GM18858 (cell line): ENCODE data around the gene GPR179.

Experiments
- ATAC-seq: cut with Tn5 transposase; IDR thresholded peaks from one replicate; pipeline ENCODE4 v1.9.1; 2021; ENCODE audit not compliant: unreplicated experiment

Gene GPR179

DNA sequence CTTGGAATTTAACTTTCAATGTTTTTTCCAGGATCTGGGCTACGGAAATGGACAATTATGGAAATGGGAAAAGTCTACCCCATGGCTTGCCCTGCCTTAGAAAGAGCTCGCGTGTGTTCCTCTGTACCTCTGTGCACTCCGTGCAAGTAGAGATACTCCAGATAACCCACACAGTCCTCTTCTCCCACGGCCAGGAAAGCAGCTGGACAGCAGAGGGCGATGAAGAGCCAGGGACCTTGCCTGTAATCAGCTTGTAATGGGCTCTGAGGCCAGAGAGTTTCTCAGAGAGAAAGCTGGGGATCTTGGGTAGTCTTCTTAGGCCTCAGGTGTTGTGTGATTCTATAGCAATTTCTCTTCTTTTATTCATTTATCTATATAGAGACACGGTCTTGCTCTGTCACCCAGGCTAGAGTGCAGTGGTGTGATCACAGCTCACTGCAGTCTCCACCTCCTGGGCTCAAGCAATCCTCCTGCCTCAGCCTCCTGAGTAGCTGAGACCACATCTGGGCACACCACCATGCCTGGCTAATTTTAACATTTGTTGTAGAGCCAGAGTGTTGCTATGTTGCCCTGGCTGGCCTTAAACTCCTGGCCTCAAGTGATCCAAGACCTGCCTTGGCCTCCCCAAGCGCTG is 5.5 kb upstream of the GPR179 start:
- no peak for ATAC-seq

DNA sequence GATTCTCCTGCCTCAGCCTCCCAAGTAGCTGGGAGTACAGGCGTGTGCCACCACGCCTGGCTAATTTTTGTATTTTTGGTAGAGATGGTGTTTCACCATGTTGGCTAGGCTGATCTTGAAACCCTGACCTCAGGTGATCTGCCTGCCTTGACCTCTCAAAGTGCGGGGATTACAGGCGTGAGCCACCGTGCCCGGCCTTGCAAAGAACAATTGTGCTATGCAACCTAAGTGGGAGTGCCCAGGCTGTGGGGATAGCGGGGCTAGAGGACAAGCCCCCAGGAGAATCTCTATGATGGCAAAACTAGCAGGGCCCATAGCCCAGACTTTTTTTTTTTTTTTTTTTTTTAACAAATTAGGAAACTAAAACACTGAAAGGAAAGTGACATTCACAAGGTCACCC is 2.0 kb upstream of the GPR179 start:
- no peak for ATAC-seq

DNA sequence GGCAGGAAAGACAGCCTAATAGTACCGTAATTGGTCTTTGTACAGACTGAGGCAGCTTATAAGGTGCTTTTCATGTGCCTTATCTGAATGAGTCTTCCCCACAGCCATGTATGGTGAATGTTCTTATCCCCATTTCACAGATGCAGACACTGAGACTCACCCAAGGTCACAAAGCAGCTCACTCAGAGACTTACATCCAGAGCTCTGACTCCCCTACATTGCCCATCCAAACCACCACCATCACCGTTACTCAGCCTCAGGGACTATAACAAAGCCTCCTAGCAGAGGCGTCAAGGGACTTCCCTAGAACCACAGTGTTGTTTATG is 627 bp upstream of the GPR179 start:
- ATAC-seq: no peak

DNA sequence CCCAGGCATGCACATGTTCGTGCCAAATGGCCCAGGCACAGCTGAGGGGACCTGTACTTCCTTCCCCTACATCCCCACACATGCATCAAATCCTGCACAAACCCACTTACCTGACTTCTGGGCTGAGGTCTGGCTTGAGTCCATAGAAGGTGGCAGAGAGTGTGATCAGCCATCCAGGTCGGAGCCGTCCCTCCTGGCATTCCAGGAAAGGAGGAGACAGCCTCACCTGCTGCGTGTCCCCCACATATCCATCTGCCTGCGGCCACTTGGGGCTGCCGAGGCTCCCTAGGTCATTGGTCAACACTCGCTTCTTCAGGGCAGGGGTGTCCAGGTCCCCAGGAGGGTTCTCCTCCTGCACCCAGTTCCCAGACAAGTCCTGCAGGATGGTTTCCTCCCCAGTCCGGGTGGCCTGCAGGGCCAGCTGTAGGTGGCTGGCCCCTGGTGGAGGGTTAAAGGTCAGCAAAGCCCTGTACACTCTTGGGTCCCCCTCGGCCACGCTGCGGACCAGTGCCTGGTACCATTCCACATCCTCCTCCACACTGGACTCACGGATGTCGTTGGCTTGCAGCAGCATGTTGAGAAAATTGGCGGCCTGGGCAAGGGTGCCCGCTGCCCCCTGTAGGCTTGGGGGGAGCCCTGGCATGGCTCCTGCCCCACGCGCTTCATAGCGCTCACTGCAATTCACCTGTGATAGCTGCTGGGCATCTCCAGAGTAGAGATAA is 709 bp downstream of the GPR179 start:
- ATAC-seq: no peak

DNA sequence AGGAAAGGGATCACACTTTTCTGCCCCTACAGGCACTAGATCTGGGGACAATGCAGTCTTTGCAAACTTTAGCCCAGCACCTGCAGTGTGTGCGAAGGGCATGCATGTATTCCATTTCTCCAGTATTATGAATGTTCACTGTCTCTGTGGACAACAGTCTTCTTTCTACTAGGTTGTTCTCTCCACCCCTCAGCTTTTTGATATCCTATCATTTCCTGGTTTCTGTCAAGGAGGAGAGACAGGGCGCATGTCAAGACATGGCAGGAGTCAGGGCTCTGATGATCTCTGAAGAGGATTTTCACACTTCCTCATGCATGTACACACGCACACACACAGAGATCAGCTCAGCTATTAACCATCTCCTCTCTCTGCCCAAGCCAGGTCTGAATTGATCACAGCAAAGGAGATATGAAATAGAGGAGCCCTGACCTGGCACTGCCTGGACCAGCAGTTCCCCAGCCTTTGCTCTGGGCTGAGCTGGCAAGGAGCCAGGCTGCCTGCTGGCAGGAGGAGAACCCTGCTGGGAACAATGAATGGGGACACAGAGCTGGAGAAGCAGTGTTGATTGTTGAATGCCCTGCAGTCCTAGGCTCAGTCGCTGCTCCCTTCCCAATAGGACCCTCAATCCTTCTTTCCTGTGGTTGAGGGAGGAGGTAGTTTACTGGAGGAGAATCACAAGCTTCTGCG is 2.6 kb downstream of the GPR179 start:
- ATAC-seq: no peak

DNA sequence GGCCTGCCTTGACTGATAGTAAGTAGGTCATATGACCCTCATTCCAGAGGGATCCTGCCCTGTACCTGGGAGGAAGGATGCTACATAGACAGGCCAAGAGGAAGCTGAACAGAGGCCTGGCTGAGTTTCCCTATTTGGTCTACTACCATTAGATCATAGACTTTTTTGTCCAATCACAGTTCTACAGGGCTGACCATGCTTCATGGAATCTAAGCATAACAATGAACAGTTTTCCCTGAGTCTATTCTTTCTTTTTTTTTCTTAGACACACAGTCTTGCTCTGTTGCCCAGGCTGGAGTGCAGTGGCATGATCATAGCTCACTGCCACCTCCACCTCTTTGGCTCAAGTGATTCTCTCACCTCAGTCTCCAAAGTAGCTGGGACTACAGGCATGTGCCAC is 3.9 kb downstream of the GPR179 start:
- ATAC-seq: no peak

DNA sequence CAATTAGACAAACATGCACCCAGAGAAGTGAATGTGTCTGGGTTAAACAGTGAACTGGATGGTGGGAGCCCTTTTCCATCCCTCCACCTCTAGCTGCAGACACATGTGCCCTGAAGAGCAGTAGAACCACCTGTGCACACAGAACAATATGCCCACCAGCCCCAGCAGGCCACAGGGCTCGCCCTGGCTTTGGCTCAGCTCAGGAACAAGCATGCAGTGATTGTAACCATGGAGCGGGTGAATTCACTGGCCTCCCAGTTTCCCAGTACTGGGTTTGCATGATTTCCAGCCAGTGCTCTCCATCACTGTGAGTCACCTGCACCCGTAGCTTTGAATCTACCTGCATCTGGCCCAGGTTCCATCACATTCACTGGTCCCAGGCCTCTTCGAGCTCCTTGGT is 5.2 kb downstream of the GPR179 start:
- no peak for ATAC-seq

DNA sequence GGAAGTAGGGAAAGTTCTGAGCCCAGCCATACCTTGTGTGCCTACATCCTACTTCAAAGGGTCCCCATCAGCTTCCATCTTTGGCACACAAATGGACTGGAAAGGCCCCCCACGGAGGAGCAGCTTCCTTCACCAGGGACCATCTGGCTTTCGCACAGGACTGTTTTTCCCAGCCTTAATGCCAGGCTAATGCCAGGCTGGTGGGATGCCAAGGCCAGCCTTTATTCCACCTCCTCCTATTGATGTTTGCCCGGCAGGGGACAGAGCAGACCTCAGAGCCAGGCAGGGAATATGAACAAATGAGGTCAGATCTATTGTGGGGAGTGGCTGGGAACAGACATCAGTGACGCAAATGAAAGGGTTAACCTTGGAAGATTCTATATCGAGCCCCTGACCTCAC is 5.7 kb downstream of the GPR179 start:
- no peak for ATAC-seq

DNA sequence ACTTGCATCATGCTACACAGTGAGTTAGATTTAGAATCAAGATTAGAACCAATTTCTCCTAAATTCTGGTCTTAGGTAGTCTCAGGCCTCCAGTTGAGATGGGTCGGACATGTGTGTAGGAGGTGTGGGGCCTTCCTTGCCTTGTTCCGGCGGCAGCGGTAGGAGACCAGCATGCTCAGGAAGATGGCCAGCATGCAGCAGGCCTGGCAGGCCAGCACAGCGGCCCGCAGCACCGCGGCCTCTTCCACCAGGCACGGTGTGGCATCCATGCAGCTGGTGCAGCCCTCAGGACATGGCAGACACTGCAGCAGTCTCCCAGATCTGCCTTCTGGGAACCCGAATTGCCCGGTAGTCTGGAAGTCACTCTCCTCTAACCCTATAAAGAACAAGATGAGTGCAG is 6.9 kb downstream of the GPR179 start:
- no peak for ATAC-seq

DNA sequence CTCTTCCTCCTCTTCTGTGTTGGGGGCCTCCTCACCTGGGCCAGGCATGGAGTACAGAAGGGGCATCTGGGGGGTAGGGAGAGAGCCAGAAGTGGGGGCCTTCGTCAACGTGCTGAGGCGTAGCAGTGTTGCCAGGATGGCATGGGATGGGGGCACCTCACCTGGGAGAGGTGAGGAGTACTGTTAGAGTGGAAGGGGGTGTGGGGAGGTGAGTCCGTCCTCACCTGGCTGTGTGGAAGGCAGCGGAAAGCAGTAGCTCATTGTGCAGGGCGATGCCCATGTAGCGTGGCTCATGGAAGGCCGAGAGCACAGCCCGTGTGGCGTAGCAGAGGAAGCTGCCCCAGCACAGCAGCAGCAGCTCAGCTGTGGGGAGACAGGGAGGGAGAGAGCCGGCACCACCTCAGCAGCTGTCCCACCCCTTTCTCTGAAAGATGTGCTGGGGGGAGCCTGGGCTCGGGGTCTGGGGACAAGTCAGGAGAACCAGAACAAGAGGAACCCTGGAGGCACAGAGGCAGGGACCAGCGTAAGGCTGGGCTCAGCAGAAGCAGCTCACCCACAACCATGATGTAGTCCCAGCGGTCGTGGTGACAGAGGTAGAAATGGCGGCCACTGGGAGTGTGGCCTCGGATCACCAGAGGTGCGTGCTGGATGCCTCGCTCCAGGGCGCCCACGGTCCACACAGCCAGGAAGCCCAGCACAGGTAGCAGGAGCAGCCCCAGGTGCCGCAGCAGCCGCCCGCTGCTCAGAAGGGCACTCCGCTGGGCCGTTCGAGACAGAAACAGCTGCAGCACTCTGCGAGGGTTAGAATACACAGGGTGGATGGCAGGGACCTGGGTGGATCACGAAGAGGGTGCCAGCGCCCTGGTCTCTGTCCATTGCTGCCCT is 9.0 kb downstream of the GPR179 start:
- ATAC-seq: no peak

DNA sequence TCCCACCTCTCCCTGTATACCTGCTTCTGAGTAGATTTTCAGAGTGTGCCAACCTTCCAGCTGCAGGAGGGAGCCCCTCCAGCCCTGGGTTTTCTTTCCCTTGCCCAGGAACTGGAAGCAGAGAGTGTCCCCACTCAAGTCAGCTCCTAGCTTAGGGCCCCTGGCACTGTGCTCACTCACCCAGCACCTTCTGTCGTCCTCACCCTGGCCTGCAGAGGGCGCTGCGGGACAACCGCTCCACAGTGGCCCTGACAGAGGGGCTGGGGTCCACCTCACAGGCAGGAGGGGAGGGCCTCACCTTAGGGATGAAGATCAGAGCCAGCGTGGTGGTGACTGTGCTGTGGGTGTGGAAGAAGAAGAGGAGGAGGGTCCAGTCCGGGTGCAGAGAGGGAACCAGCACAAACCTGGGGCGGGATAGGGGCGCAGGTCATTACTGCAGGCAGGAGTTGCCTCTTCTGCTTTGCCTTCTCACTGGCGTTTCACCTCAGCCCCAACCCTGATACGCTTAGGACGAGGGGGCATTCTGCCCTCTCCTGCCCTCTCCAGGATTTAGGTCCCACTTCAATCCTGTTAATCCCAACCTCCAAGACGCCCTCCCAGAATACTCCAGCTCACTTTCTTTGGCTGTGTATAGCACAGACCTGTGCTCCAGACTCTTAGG is 10.0 kb downstream of the GPR179 start:
- ATAC-seq: no peak

DNA sequence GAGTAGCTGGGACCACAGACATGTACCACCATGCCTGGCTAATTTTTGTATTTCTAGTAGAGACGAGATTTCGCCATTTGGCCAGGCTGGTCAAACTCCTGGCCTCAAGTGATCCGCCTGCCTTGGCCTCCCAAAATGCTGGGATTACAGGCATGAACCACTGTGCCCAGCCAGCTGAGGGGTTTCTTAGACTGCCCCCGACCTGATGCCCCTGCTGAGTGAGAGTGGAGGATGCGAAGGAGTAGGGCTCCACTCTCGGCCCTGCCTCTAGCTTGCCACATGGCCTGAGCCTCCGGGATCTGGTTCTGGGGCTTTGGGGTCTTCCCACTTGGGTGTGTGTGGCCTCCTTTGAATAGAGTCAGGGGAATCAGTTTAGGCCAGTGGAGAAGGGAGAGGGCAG is 11.0 kb downstream of the GPR179 start:
- no peak for ATAC-seq

DNA sequence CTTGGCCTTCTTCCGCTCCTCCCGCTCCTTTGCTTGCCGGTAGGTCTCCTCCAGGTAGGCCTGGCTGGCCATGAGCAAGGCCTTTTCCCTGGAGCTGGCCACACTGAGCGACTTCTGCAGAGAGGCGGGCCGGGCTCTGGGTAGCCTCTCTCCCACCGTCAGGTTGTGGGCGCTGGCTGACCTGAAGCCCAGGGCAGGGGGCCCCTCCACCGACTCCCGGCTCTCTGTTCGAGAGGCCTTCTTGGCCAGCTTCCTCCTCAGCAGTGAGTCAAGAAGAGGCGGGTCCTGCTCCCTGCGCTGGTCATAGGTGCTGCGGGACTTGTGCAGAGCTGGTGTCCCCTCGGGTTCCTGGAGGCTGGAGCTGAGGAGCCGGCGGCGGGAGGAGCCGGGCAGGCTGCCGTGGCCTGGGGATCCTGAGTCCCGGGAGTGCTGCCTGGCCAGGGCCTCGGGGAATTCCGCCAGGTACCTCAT is 12.8 kb downstream of the GPR179 start:
- no peak for ATAC-seq

DNA sequence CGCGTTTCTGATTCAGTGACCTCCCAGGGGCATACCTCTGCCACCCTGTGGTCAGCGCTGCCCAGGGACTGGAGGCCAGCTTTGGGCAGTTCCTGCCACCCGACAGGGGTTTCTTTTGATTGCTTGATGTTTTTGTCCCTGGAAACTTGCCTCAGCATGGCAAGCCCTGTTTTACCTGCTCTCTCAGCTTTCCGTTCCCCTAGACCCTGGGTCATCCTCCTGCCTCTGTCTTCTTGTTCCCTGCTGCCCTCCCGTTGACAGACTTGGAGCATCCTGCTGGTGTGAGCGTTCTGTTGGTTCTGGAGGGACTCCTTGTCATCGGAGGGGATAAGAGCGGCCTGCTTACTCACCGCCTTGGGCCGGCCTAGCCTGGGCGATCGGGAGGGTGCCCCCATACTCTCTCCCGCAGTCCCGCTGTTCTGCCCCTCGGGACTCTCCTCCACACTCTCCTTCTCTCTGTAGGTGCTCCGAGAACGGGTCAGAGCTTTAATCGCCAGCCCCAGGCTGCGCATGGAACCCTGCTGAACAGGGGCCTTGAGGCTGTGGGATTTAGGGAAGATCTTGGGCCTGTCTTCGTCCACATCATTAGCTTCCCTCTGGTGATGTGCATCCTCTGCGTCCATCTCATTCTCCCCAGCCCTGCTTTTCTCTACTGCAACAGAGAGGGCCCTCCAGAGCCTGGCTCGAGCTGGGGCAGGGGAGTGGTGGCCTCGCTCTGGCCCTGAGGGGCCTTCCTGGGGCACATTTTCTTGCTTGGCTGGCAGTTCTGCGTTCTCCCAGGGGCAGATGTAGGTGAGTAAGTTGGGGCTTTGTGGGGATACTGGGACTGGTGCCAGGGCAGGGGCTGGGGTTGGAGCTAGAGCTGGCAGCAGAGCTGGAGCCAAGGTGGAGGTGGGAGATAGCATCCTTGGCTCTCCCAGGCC is 13.7 kb downstream of the GPR179 start:
- no peak for ATAC-seq

DNA sequence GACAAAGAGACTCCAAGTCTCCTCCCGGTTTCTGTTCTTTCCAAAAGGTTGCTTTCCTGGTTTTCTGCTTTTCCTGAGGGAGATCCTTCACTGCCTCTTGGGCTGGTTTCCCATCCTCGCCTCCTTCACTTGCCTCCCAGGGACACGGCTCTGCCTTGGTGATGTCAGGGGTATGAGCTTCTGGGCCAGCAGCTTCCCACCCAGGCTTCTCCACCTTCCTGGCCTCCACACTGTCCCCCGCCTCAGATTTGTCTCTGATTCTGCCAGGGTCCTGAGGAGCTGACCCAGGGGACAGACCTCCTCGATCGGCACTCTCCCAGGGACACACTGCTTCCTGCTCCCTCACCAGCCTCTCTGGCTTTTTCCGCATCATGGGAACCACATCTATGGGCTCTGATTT is 14.5 kb downstream of the GPR179 start:
- ATAC-seq: no peak

DNA sequence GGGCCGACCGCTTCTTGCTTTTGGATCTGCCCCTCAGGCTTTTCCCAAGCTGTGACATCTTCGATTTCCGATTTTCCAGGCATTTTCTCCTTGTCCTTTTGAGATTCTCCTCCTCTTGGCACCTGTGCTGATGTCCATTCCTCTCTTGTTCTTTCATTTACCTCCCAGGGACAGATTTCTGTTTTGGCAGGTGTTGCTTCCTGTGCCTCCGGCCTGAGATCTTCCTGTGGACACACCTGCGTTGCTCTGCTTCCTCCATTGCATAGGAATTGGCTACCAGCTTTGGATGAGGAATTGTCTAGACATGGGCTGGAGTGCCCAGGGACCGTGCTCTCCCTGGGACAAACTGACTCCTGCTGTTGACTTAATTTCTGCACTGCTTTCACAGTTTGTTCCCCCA is 15.1 kb downstream of the GPR179 start:
- no peak for ATAC-seq

DNA sequence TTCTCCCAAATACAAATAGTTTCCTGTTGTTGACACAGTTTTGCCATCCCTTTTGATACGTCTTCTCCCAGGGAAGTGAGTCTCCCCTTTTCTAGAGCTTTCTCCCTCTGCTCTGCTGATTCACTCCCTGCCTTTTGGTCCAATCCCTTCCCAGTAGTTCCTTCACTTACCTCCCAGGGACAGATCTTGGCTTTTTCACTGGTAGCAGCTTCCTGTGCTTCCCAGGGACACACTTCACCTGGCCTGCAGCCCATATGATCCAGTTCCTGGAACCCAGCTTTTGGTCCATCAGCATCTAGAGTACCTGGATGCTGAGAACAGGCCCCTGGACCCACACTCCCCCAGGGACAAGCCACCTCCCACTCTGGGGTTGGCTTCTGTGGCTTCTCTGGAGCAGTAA is 15.8 kb downstream of the GPR179 start:
- no peak for ATAC-seq

DNA sequence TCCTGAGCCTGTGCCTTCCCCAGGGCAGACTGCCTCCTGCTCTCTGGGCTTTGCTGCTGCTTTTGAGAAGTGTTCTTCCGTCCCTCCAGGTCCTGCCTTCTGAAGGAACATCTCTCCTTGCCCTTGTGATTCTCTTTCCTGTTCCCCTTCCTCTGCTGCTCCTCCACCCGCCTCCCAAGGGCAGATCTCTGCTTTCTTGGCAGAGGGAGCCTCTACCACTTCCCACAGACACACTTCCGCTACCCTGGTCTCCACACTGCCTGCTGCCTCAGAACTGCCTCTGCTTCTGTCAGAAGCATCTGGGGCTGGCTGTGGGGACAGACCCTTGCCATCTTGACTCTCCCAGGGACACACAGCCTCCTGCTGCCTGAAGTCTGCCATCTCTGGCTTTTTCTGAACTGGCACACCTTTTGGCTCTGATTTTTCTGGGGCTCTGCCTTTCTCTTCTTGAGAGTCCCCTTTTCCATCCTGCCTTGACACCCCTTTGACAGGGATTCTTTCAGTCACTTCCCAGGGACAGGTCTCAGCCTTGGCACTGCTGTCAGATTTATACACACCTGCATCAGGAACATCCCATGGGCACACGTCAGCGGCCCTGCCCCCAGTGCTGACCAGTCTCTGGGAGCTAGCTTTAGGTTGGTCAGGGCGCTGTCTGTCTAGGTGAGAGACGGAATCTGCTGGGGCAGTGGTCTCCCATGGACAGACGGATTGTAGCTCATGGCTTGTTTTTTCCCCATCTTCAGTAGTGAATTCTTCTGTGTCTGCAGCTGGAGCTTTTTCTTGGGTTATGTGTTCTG is 16.6 kb downstream of the GPR179 start:
- no peak for ATAC-seq

DNA sequence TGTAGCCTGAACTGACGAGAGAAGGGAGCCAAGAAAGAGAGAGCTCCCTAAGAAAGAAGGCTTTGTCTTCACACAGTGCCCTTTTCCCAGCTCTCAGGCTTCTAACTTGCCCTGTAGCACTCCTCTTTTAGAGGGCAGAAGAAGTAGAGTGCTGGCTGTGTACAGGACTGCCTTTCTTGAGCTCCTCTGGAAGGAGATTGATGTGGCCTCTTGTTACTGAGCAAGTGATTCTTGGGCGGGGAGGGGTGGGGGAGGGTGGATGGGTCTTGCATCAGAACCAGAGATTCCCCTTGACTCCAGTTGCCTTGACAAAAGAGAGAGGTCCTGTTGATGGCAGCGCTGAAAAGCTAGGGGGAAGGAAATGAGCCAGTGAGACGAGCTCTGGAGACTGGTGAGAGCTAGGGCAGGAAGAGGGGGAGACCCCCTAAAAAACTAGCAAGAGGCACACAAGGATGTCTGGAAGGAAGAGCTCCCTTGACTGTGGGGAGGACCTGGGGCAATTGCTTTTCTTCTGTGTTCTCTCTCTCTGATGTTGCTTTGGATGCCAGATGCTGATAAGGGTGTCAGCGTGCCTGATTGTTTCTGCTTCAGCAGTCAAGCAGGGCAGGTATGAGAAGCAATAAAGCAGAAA is 18.4 kb downstream of the GPR179 start:
- no peak for ATAC-seq
